NCI-H2196 (cell line): ENCODE measurements around the gene ARHGDIG.
A peak's percentile ranks its signal among the peaks of the same experiment; 100 is the strongest.
"Not testable (repeated sequence)": the region's sequence is repeated elsewhere in the genome, so short reads cannot be mapped to it uniquely, and the experiment has no call there.

Experiments
- DNase-seq: peaks from one replicate; lab custom pipeline; 2025; ENCODE audit not compliant: unreplicated experiment; lab: John Stamatoyannopoulos, UW

Gene ARHGDIG

DNA sequence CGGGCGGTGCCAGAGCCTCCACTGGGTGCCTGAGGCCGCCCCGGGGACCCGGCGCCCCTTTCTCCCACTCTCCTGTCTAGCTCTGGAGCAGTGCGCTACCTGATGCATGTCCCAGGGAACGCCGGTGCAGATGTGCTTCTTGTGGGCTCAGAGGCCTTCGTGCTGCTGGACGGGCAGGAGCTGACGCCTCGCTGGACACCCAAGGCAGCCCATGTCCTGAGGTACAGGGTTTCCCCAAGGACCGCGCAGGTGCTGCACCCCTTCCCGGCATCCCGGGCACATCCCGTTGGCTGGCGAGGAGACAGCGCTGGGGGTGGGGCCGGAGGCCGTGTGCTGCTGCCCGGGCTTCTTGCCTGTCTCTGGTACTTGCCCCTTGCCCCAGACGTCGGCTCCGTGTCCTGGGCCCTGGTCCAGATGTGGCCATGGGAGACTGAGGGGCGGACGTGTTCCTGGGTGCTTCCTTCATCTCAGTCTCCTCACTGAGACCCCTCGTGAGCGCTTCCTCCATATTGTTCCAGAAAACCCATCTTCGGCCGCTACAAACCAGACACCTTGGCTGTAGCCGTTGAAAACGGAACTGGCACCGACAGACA, 17.1 kb upstream of the ARHGDIG start:
- DNase-seq, result no peak

DNA sequence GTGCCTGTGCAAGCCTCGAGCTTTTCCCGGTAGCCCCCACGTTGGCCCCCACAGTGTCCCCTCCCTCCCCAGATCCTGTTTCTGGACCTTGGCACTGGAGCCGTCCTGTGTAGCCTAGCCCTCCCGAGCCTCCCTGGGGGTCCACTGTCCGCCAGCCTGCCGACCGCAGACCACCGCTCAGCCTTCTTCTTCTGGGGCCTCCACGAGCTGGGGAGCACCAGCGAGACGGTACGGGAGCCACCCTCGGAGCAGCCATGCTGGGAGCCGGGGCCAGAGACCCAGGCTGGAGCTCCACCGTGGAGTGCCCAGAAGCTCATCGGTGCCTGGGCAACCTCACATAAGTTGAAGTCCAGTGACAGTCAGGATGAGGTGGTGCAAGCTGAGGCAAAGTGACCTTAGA, 16.4 kb upstream of the ARHGDIG start:
- no peak for DNase-seq

DNA sequence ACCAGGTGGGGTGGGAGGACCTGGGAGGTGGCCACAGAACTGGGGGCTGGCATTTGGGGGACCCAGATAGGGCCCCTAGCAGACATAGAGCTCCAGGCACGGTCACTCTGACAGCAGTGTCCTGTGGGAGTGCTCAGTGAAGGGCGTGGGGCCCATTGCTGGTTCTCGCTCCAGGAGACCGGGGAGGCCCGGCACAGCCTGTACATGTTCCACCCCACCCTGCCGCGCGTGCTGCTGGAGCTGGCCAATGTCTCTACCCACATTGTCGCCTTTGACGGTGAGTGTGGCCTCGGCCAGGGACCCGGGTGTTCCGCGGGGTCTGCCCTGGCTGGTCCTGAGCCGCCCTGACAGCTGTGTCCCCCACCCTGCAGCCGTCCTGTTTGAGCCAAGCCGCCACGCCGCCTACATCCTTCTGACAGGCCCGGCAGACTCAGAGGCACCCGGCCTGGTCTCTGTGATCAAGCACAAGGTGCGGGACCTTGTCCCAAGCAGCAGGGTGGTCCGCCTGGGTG, 15.9 kb upstream of the ARHGDIG start:
- DNase-seq, result no peak

DNA sequence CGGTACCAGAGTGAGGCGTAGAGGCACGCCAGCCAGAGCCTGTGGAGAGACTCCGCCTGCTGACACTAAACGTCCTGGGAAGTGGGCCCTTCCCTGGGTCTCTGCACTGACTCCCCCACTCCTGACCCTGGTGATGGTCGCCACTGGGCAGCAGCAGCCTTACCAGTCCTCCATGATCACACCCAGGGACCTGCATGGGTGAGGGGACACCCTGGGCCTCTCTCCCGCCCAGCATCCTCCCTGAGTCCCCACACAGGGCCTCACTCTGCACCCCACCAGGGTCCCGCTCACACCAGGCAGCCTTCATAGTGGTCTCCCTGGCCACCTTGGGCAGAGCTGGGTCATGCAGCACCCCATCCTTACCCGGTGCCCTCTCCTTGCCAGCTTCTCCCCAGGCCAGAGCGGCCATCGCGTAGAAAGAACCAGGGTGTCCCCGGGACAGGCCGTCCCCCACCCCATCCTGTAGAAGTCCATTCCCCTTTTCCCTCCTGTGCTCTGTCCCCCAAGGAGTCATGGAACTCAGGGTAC, 15.3 kb upstream of the ARHGDIG start:
- no peak for DNase-seq

DNA sequence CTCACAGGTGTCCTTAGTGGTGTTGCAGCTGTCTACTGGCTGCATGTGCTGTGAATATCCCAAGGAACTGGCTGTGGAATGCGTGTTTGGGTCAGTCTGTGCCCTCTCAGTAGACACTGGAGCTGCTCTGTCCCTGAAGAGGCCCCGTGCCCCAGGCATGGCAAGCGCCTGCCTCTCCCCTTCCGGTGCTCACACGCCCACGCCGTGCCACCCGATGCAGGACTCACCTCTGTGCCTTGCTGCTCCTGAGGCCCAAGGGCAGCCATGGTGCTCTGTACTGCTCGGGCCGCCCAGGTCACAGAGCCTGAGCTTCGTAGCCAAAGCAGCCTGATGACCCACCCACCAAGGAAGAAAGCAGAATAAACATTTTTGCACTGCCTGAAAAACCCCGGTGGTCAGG, 14.7 kb upstream of the ARHGDIG start:
- no peak for DNase-seq

DNA sequence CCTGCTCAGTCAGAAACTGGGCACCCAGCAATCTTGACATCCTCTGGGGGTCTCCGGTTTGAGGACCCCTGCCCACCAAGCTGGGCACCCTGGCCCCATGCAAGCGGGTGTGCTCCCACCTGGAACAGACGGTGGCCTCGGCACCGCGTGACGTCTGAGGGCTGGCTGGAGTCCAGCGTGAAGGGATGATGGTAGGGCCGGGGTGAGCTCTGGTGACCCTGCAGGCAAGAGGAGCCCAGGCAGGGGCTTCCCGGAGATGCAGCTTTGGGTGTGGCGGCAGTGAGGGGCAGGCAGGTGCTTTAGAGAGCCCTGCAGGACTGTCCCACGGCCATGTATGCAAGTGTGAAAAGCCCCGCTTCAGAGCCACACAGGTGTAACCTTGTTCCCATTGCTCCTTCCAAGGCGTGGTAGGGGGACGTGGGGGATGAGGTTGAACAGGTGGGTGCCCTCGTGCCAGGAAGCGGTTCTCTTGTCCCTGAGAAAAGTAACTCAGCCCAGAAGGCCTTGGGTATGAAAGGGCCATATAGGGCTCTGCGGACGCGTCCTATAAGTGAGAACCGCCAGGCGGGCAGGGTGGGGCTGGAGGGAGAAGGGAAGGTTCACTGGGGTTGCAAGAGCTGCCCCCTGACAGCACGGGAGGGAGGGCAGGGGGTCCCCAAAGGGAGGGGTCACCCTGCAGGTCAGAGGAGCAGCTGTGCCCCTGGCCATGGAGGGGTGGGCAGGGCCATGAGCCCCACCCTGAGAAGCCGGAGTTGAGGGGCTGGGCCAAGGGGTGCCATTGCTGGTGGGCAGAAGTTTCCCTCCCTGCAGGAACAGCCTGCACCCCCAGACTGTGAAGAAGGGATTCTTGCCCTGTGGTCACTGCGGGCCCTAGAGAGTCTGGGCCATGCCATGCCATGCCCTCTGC, 13.9 kb upstream of the ARHGDIG start:
- no peak for DNase-seq

DNA sequence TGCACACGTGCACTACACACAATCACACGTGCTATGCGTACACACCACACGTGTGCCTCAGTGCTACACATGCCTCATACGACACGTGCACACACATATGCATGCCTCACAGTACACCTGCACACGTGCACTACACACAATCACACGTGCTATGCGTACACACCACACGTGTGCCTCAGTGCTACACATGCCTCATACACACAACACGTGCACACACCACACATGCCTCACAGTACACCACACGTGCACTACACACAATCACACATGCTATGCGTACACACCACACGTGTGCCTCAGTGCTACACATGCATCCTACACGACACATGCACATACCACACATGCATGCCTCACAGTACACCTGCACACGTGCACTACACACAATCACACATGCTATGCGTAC, 12.8 kb upstream of the ARHGDIG start:
- not testable (repeated sequence) for DNase-seq

DNA sequence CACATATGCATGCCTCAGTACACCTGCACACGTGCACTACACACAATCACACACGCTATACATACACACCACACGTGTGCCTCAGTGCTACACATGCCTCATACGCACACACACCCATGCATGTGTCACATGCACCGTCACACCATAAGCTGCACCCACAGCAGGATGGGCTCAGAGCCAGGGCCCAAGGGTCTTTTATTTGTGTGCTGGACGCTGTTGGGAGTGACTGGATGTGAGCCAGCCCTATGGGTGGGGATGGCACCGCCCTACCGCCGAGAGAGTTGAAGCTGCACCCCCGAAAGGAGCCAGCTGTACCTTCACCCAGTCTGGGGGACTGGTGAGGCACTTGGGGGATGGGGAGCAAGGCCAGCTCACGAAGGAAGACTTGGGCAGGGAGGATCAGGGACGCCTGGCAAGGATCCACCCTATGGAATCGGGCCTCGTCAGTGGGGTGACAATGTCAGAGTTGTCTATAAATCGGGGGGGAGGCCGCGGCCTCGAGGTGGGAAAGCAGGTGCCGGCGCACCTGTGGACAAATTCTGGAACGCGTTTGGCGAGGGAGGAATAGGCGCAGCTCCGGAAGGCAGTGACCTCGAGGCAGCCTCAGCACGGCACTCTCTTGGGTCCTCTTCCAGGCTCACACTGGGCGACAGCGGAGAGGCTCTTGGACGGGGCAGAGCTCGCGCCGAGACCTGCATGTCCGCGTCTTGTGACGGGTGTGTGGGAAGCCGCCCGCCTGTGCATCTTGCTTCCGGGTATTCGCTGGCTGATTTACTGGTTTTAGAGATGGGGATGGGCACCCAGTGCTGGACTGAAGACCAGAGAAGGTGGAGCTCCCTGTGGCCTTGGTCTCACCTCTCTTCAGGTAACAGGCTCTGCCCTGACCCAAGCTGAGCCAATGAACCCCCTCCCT, 12.0 kb upstream of the ARHGDIG start:
- no peak for DNase-seq

DNA sequence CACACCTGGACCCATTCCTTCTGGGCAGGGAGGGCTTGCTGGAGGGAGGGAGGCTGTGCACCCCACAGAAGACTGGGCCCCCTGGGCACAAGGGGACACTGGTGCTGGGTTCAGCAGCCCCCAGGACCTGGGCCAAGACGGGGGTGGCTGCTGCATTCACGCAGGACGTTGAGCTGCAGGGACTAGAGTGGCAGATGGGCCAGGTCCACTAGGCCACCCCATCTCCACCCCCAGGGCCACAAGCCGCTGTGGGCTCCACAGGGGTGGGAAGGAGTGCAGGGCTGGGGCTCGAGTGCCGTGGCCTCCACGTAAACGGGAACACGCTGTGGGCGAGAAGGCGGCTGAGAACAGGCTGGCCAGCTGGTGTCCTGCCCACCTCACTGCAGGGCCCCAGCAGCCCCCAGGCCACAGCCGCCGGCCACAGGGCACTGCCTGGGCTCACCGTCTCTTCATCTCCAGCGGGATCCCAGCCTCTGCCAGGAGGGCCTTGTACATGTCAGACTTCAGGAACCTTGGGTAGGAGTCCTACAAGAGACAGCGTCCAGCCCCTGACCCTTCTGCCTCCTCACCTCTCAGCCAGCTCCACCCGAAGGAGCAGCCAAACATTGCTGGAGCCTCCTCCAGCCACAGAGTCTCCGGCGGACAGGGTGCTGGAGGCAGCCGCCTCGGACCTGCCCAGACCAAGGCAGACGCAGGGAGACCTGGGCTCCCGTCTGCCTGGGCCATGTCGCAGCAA, 11.2 kb upstream of the ARHGDIG start:
- DNase-seq, result no peak

DNA sequence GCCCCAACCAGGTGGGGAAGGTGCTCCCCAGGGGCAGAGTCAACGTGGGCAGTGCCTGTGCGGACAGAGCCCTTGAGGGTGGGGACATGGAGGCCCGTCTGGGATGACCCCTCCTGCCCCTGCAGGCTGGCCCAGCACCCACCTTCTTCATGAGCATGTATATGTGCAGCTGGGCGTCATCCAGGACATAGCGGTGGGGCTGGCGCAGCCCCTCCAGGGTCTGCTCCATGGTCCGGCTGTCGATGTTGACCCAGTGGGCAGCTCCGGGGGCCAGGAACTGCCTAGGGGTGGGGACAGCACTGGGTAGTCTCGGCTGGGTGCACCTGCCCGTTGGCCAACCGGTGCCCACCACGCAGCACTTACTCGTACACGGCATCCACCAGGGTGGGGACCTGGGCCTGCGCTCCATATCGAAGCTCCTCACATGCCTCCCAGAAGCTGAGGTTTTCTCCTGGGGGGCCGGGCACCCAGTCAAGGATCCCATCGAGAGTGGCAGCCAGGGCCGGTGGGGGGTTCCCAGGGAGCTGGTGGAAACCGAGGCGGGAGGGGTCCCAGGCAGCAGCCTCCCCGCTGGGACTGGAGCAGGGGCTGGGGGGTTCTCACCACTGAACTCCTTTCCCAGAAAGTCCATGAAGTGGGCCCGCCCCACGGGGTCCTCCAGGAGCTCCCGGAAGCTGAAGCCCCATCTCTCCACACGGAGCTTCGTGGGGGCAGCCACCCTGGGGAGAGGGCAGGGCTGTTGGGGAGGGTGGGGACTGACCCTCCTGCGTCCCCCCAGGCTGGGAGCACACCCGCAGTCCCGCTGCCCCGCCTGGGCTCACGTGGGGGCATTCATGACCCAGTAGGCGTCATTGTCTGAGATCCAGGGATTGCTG, 9.8 kb upstream of the ARHGDIG start:
- no peak for DNase-seq

DNA sequence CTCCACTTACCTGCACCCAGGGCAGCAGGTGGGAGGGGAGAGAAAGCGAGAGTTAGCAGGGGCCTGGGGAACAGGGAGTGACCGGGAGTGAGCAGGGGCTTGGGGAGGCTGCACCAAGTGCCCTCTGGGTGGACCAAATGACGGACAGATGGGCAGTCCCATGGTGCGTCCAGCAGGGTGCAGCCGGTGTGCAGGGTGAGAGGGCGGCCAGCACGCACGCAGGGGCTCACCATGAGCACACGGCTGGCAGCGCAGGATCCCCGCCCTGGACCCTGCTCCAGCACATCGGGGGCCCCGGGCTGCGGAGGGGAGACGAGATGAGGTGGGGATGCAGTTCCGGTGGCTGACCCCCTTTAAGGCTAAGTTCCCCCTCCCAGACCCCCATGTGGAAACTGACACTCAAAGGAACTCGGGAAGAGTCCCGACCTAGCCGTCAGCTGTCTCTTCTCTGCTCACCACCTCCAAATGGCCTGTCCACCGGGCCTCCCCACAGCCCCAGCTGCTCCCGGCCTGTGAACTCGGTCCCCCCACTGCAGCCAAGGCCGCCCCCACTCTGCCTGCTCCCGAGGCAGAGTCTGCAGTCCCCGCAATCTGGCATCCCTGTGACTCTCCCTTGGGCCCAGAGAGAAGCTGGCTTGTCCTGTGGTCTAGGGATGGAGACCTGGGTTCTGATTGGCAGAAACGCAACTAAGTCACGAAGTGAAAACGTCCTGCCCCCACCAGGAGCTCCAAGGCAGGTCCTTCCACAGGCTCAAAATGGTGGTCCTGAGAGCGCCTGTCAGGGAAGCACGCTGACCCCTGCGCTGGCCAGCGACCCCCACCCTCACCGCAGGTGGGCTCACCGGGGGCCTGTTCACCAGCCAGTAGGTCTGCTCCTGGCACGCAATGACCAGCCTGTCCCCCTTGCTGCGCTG, 7.5 kb upstream of the ARHGDIG start:
- no peak for DNase-seq

DNA sequence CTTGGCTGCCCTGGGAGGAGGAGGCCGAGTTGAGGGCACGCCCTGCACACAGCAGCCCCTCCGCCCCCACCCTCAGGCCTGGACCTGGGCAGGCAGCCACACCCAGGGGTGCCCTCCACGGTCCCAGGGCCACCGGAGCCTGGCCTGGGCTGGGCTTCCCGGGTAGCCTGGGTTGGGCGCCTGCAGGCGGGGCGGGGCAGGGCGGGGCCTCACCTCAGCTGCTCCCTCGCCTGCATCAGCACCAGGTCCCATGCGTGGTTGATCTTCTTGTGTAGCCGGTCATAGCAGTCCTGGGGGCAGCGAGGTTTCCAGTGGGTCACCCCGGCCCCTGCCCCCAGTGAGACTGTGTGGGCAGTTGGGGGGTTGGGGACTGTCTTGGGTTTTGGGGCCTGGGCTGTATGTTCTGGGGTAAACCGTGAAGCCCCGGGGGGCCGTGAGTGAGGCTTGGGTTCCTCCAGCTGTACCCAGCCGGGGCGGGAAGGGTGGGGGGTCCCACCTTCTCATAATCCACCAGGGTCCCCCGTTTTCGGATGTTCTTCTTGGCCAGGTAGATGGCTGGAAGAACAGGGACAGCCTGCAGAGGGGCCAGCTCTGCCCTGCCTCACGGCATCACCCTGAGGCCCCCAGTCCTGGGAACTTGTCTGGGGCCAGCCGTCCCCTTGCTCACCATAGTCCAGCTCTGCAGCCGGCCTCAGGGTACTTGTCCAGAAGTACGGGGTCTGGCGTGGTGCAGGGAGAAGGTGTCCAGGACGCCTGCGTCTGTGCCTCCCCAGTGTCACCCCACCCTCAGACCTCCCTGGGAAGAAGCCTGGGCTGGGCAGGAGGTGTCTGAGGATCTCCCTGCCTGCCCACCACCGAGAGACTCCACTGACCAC, 6.6 kb upstream of the ARHGDIG start:
- DNase-seq, result no peak

DNA sequence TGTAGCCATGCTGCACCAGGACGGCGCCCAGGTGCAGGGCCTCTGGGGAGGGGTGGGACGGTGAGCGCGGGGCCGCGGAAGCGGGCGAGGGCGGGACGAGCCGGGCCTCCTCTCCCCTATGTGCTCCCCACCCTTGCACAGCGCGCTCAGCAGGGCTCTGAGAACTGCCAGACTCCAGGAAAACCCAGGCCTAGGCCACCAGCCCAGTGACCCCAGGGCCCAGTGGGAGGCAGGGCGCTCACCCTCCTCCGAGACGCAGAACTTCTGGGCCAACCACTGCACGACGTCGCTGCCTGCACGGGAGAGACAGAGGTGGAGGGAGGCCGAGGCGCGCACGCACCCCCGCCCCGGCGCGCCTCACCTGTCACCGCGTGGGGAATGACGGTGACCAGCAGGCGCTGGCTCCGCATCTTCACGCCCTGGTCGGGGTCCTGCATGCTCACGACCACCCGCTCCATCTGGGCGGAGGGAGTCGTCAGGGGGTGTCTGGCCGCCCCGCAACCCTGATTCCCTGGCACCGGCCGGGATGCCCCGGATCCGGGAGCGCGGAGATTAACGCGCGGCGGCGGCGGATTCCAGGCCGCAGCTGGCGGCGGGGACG, 5.2 kb upstream of the ARHGDIG start:
- no peak for DNase-seq

DNA sequence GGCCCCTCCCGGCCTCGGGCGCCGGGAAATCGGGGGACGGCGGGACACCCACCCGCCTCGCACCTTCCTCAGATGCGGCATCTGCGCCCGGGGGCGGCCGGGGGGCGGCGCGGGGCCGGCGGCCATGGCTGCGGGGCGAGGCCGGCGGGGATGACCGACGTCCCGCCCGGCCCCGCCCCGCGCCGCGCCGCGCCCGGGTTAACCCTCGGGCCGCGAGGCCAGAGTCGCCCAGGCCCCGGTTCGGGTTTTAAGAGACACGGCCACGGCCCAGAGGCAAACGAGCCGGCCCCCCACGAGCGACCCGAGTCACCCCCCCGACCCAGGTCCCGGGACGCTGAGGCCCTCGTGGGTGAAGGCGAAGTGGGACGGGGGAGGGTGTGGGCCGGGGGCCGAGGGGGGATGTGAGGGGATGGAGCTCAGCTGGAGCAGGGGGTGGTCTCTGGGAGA, 4.6 kb upstream of the ARHGDIG start, which contains the start of gene RGS11:
RGS11 (minus strand) TSS at position 159 of the 447 bp plus-strand sequence; CDS start at position 126, 33 bp downstream.
- DNase-seq, result no peak

DNA sequence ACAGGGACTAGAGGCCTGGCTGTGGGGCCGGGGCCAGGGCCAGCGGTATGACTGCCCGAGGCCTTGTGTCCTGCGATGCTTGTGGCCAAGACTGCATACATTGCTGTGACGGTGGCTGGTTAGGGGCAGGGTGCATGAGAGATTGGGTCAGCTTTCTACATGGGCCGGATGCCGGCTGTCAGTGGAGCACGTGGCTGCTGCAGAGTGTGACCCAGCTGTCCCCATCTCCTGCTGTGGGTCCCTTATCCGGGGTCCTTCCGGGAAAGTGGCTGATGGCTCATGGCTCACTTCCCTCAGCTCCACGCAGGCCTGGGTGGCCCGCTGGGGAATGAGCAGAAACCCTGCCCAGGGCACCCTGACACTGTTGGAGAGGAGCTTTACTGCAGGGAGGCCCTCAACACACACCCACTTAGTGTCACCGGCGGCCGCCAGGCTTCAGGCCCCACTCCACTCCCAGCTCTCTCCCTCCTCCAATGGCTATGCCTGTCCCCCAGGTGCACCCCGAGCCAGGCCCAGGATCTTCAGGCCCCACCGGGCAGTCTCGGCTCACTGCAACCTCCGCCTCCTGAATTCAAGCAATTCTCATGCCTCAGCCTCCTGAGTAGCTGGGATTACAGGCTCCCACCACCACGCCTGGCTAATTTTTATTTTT, 3.8 kb upstream of the ARHGDIG start:
- DNase-seq, result no peak

DNA sequence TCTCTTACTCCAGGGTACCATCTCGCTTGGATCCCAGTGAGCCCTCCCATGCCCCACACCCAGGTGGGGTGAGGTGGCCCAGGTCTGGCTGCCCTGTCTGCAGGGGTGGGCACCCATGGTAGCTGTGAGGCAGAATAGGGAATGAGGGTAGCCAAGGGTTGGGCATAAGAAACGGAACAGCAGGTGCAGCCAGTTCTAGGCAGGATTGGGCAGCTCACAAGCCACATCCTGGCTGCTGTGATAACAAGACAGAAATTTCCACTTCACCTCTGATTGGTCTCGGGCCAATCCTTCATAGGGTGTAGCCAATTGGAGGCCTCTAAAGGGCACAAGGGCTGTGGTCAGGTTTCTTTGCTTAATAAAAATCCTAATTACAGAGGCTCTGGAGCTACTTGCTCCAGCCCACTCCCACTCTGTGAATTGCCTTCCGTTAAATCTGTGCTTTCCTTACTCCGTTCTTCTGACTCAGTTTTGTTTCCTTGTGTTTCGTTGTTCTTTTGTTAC, 1.5 kb upstream of the ARHGDIG start:
- peak; percentile 94 for DNase-seq
